Liver (tissue), 9 donors: Measurements from ENCODE around the gene EXOC4. TPM values are rescaled to one million over a fixed set of nuclear protein-coding genes. Genes with fewer than 3 reads are reported as not detected.

ENCODE experiments used
- DNase-seq: peaks from one replicate; pipeline ENCODE4 v3.0.0-alpha.2; 2017; ENCODE audit warnings: low spot score
- H3K27ac ChIP-seq, 2 donors: one replicate each; pipeline ENCODE4 v1.7.0; 2013; ENCODE audit warnings: inconsistent platforms in 2 of 2, low read length in 2 of 2, control low read depth in 1 of 2, low read depth in 1 of 2, mild to moderate bottlenecking in 1 of 2
- H3K27me3 ChIP-seq, 4 donors: one replicate each; pipeline versions ENCODE4 v1.6.1 to v1.7.0; 2013; ENCODE audit warnings: low read length in 3 of 4, inconsistent platforms in 1 of 4, mild to moderate bottlenecking in 1 of 4, moderate library complexity in 1 of 4; ENCODE audit not compliant: control insufficient read depth in 4 of 4, insufficient read depth in 4 of 4
- H3K36me3 ChIP-seq, 4 donors: one replicate each; pipeline versions ENCODE4 v1.6.1 to v1.7.0; 2013; ENCODE audit warnings: low read length in 3 of 4, mild to moderate bottlenecking in 3 of 4, low read depth in 1 of 4, moderate library complexity in 1 of 4; ENCODE audit not compliant: control insufficient read depth in 4 of 4, insufficient read depth in 3 of 4
- H3K4me1 ChIP-seq, 4 donors: one replicate each; pipeline versions ENCODE4 v1.6.1 to v1.7.0; 2013; ENCODE audit warnings: low read length in 3 of 4, mild to moderate bottlenecking in 3 of 4, moderate library complexity in 1 of 4; ENCODE audit not compliant: control insufficient read depth in 4 of 4, insufficient read depth in 4 of 4
- H3K4me3 ChIP-seq, 3 donors: one replicate each; pipeline versions ENCODE4 v1.6.1 to v1.7.0; 2013; ENCODE audit warnings: low read length in 3 of 3, control low read depth in 1 of 3, low read depth in 1 of 3, mild to moderate bottlenecking in 1 of 3
- H3K9ac ChIP-seq, 2 donors: one replicate each; pipeline ENCODE4 v1.7.0; 2013; ENCODE audit warnings: low read length in 2 of 2, mild to moderate bottlenecking in 2 of 2, moderate library complexity in 2 of 2, control low read depth in 1 of 2, low read depth in 1 of 2
- H3K9me3 ChIP-seq, 4 donors: one replicate each; pipeline versions ENCODE4 v1.6.1 to v1.7.0; 2013; ENCODE audit warnings: low read length in 3 of 4; ENCODE audit not compliant: control insufficient read depth in 4 of 4
- EGR1 ChIP-seq, 2 donors: IDR thresholded peaks; 2 replicates each; pipeline ENCODE4 v1.6.1; 2016 to 2018; ENCODE audit warnings: antibody characterized with exemption in 2 of 2, low read depth in 2 of 2
- FOXA1 ChIP-seq: IDR thresholded peaks from 2 replicates; pipeline ENCODE4 v1.6.1; 2016; ENCODE audit warnings: antibody characterized with exemption
- FOXA2 ChIP-seq: IDR thresholded peaks from 2 replicates; pipeline ENCODE4 v1.6.1; 2016; ENCODE audit warnings: antibody characterized with exemption
- GABPA ChIP-seq, 2 donors: IDR thresholded peaks in 1 of 2; conservative IDR thresholded peaks in 1 of 2; 2 replicates each; pipeline ENCODE4 v1.6.1; 2016; ENCODE audit warnings: antibody characterized with exemption in 2 of 2, mild to moderate bottlenecking in 1 of 2, moderate library complexity in 1 of 2
- HNF4A ChIP-seq, 2 donors: conservative IDR thresholded peaks; 2 replicates each; pipeline ENCODE4 v1.6.1; 2016; ENCODE audit warnings: antibody characterized with exemption in 2 of 2, mild to moderate bottlenecking in 2 of 2
- HNF4G ChIP-seq: IDR thresholded peaks from 2 replicates; pipeline ENCODE4 v1.6.1; 2016; ENCODE audit warnings: antibody characterized with exemption
- JUND ChIP-seq, 2 donors: IDR thresholded peaks; 2 replicates each; pipeline ENCODE4 v1.6.1; 2016; ENCODE audit warnings: antibody characterized with exemption in 2 of 2
- NR2F2 ChIP-seq: IDR thresholded peaks from 2 replicates; pipeline ENCODE4 v1.6.1; 2016; ENCODE audit warnings: antibody characterized with exemption
- RAD21 ChIP-seq, 2 donors: IDR thresholded peaks; 2 replicates each; pipeline ENCODE4 v1.6.1; 2016; ENCODE audit warnings: antibody characterized with exemption in 2 of 2, mild to moderate bottlenecking in 2 of 2
- RXRA ChIP-seq, 2 donors: IDR thresholded peaks; 2 replicates each; pipeline ENCODE4 v1.6.1; 2017 to 2018; ENCODE audit warnings: antibody characterized with exemption in 2 of 2, mild to moderate bottlenecking in 1 of 2
- SP1 ChIP-seq: IDR thresholded peaks from 2 replicates; pipeline ENCODE4 v1.6.1; 2018; ENCODE audit warnings: antibody characterized with exemption, mild to moderate bottlenecking
- TAF1 ChIP-seq: conservative IDR thresholded peaks from 2 replicates; pipeline ENCODE4 v1.6.1; 2016; ENCODE audit warnings: antibody characterized with exemption, mild to moderate bottlenecking
- YY1 ChIP-seq: IDR thresholded peaks from 2 replicates; pipeline ENCODE4 v1.6.1; 2016; ENCODE audit warnings: antibody characterized with exemption, mild to moderate bottlenecking
- WGBS: extraction: QIAGEN DNeasy Blood & Tissue Kit; methylation state at CpG from one replicate; pipeline ENCODE4 v1.1.7; 2013; 5-methylcytosine and 5-hydroxymethylcytosine counted together
- polyA plus RNA-seq, 2 donors: library from polyadenylated mRNA; stranded (reverse) in 1 of 2; unstranded in 1 of 2; fragments of 200-250 nt in 1 of 2; fragments of >200 nt in 1 of 2; fragmentation: Nextera tagmentation in 1 of 2; extraction: Ambion mirVana in 1 of 2; gene quantifications; one replicate each; pipeline versions ENCODE4 v1.2.1 to v1.2.3, GENCODE V29; 2013 to 2015
- total RNA-seq, 2 donors: library from RNA; depleted of rRNA; stranded (reverse); fragments of >200 nt; gene quantifications; one replicate each; pipeline ENCODE4 v1.2.3, GENCODE V29; 2014
- TF ChIP-seq, protein P1 (sequence below): fragments of 150-350 bp; IDR thresholded peaks from 2 replicates; pipeline ENCODE4 v1.5.1; 2017; ENCODE audit warnings: improper control_type of control experiment, low read depth, low read length; ENCODE audit not compliant: missing input control
- TF ChIP-seq, protein P2 (sequence below): IDR thresholded peaks from 2 replicates; pipeline ENCODE4 v1.6.1; 2016; ENCODE audit warnings: antibody characterized with exemption
- TF ChIP-seq, protein P3 (sequence below): IDR thresholded peaks from 2 replicates; pipeline ENCODE4 v1.6.1; 2016; ENCODE audit warnings: antibody characterized with exemption
- TF ChIP-seq, protein P4 (sequence below): IDR thresholded peaks from 2 replicates; pipeline ENCODE4 v1.6.1; 2016; ENCODE audit warnings: antibody characterized with exemption, mild to moderate bottlenecking
- donor health status: healthy.
- donor health status: healthy.
- donor health status: healthy.
- donor health status: healthy.
- donor health status: healthy.

EXOC4 gene
- total and polyA plus RNA-seq, 4 donors, result 9.5 to 55.9 (median 23.6) TPM

DNA sequence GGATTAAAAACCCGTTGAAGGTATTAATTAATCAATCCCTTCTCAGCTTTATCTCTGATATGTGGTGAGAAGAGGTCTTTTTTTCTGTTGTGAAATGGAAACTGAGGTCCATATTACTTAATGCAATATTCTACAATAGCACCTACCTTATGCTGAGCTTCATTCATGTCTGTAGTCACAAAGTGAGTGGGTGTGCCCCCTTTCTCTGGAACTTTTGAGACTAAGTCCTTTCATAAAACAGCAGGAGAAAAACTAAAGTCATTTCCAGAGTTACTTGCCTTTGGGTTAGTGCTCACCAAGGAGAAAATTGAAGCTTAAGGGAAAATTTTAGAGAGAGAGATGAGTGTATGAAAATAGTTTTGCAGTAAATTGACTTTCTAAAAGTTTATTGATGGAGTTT, 61.2 kb downstream of the EXOC4 start:
- TF ChIP-seq HNF4G, result no peak
- no peak for TF ChIP-seq EGR1 (IDR thresholded peaks at IDR 0.05; ENCODE audit: low read depth in 2 of 2)
- TF ChIP-seq, protein P1, sequence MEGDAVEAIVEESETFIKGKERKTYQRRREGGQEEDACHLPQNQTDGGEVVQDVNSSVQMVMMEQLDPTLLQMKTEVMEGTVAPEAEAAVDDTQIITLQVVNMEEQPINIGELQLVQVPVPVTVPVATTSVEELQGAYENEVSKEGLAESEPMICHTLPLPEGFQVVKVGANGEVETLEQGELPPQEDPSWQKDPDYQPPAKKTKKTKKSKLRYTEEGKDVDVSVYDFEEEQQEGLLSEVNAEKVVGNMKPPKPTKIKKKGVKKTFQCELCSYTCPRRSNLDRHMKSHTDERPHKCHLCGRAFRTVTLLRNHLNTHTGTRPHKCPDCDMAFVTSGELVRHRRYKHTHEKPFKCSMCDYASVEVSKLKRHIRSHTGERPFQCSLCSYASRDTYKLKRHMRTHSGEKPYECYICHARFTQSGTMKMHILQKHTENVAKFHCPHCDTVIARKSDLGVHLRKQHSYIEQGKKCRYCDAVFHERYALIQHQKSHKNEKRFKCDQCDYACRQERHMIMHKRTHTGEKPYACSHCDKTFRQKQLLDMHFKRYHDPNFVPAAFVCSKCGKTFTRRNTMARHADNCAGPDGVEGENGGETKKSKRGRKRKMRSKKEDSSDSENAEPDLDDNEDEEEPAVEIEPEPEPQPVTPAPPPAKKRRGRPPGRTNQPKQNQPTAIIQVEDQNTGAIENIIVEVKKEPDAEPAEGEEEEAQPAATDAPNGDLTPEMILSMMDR, result no peak
- WGBS, result 96% methylated on average over 1 of the region's 1 CpG
- no peak overlapping the region for H3K27ac ChIP-seq

GRCh38 chr7:133315332-133316040, 62.6 kb downstream of the EXOC4 start:
- 96% methylated on average over 6 of the region's 6 CpGs for WGBS
- no peaks in the 10 kb centered on the region for H3K4me1 ChIP-seq
- H3K4me3 ChIP-seq, result no peak overlapping the region
- H3K36me3 ChIP-seq, result peaks cover 0 to 11% (median under 1%) of the 10 kb centered on the region in 4 donors
- no peak for TF ChIP-seq TAF1
- no peak for TF ChIP-seq RAD21 (IDR thresholded peaks at IDR 0.05)
- TF ChIP-seq JUND (IDR thresholded peaks at IDR 0.05), result no peak
- no peak for TF ChIP-seq FOXA2
- H3K27me3 ChIP-seq, result no peaks in the 10 kb centered on the region
- no peak overlapping the region for H3K27ac ChIP-seq
- no peaks in the 10 kb centered on the region for H3K9me3 ChIP-seq
- no peak for DNase-seq
- H3K9ac ChIP-seq, result no peak overlapping the region

More for the DNA sequence above, 61.2 kb downstream of the EXOC4 start:
- Histone ChIP-seq H3K9ac (no peak overlapping the region), H3K4me1 (no peaks in the 10 kb centered on the region), H3K4me3 (no peak overlapping the region), H3K9me3 (no peaks in the 10 kb centered on the region), H3K27me3 (no peaks in the 10 kb centered on the region), H3K36me3 (peaks cover 0 to 9% (median 2%) of the 10 kb centered on the region in 4 donors)
- DNase-seq, result no peak

DNA sequence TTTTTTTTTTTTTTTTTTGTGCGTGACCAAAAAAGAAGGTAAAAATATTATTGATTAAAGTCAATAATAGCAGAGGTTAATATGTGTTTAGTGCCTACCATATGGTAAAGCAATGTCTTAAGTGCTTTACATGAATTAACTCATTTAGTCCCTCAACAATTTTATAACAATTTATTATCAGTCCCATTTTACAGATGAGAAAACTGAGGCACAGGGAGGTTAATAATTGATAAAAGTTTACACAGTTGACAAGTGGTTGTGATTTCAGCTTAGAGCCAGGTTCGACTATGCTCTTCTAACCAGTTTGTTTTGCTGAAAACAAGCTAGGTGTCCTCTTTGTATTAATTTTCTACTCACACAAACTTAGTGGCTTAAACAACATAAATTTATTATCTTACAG, 67.0 kb downstream of the EXOC4 start:
- no peak overlapping the region for H3K27ac ChIP-seq
- H3K9ac ChIP-seq, result no peak overlapping the region
- peaks cover 0 to 11% (median under 1%) of the 10 kb centered on the region in 4 donors for H3K36me3 ChIP-seq
- H3K27me3 ChIP-seq, result no peaks in the 10 kb centered on the region
- H3K4me1 ChIP-seq, result no peaks in the 10 kb centered on the region
- DNase-seq, result no peak
- 96% methylated on average over 2 of the region's 2 CpGs for WGBS
- no peaks in the 10 kb centered on the region for H3K9me3 ChIP-seq
- H3K4me3 ChIP-seq, result no peak overlapping the region
- TF ChIP-seq HNF4G, result no peak
- TF ChIP-seq, protein P1, result no peak
- no peak for TF ChIP-seq SP1
- no peak for TF ChIP-seq NR2F2
- TF ChIP-seq RAD21 (IDR thresholded peaks at IDR 0.05), result no peak
- TF ChIP-seq, protein P2, sequence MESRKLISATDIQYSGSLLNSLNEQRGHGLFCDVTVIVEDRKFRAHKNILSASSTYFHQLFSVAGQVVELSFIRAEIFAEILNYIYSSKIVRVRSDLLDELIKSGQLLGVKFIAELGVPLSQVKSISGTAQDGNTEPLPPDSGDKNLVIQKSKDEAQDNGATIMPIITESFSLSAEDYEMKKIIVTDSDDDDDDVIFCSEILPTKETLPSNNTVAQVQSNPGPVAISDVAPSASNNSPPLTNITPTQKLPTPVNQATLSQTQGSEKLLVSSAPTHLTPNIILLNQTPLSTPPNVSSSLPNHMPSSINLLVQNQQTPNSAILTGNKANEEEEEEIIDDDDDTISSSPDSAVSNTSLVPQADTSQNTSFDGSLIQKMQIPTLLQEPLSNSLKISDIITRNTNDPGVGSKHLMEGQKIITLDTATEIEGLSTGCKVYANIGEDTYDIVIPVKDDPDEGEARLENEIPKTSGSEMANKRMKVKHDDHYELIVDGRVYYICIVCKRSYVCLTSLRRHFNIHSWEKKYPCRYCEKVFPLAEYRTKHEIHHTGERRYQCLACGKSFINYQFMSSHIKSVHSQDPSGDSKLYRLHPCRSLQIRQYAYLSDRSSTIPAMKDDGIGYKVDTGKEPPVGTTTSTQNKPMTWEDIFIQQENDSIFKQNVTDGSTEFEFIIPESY, result no peak
- TF ChIP-seq JUND (IDR thresholded peaks at IDR 0.05), result no peak
- no peak for TF ChIP-seq TAF1
- no peak for TF ChIP-seq RXRA (IDR thresholded peaks at IDR 0.05)
- no peak for TF ChIP-seq EGR1 (IDR thresholded peaks at IDR 0.05; ENCODE audit: low read depth in 2 of 2)
- no peak for TF ChIP-seq FOXA1
- TF ChIP-seq GABPA (IDR thresholded peaks at IDR 0.05 in 1 of 2, conservative IDR thresholded peaks at IDR 0.05 in 1 of 2), result no peak
- no peak for TF ChIP-seq FOXA2
- TF ChIP-seq, protein P3, sequence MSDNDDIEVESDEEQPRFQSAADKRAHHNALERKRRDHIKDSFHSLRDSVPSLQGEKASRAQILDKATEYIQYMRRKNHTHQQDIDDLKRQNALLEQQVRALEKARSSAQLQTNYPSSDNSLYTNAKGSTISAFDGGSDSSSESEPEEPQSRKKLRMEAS, result no peak
- no peak for TF ChIP-seq HNF4A (conservative IDR thresholded peaks at IDR 0.05)
- no peak for TF ChIP-seq YY1
- TF ChIP-seq, protein P4, sequence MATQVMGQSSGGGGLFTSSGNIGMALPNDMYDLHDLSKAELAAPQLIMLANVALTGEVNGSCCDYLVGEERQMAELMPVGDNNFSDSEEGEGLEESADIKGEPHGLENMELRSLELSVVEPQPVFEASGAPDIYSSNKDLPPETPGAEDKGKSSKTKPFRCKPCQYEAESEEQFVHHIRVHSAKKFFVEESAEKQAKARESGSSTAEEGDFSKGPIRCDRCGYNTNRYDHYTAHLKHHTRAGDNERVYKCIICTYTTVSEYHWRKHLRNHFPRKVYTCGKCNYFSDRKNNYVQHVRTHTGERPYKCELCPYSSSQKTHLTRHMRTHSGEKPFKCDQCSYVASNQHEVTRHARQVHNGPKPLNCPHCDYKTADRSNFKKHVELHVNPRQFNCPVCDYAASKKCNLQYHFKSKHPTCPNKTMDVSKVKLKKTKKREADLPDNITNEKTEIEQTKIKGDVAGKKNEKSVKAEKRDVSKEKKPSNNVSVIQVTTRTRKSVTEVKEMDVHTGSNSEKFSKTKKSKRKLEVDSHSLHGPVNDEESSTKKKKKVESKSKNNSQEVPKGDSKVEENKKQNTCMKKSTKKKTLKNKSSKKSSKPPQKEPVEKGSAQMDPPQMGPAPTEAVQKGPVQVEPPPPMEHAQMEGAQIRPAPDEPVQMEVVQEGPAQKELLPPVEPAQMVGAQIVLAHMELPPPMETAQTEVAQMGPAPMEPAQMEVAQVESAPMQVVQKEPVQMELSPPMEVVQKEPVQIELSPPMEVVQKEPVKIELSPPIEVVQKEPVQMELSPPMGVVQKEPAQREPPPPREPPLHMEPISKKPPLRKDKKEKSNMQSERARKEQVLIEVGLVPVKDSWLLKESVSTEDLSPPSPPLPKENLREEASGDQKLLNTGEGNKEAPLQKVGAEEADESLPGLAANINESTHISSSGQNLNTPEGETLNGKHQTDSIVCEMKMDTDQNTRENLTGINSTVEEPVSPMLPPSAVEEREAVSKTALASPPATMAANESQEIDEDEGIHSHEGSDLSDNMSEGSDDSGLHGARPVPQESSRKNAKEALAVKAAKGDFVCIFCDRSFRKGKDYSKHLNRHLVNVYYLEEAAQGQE, result no peak
